Stimulated activated naive CD4-positive, alpha-beta T cell (primary cell): ENCODE data around the gene PCNX4.
"Not testable (repeated sequence)": the region's sequence is repeated elsewhere in the genome, so short reads cannot be mapped to it uniquely, and the experiment has no call there.

Experiments
- DNase-seq, 6 experiments: peaks; one replicate each; lab custom pipeline; 2025; lab: John Stamatoyannopoulos, UW

Gene PCNX4

DNA sequence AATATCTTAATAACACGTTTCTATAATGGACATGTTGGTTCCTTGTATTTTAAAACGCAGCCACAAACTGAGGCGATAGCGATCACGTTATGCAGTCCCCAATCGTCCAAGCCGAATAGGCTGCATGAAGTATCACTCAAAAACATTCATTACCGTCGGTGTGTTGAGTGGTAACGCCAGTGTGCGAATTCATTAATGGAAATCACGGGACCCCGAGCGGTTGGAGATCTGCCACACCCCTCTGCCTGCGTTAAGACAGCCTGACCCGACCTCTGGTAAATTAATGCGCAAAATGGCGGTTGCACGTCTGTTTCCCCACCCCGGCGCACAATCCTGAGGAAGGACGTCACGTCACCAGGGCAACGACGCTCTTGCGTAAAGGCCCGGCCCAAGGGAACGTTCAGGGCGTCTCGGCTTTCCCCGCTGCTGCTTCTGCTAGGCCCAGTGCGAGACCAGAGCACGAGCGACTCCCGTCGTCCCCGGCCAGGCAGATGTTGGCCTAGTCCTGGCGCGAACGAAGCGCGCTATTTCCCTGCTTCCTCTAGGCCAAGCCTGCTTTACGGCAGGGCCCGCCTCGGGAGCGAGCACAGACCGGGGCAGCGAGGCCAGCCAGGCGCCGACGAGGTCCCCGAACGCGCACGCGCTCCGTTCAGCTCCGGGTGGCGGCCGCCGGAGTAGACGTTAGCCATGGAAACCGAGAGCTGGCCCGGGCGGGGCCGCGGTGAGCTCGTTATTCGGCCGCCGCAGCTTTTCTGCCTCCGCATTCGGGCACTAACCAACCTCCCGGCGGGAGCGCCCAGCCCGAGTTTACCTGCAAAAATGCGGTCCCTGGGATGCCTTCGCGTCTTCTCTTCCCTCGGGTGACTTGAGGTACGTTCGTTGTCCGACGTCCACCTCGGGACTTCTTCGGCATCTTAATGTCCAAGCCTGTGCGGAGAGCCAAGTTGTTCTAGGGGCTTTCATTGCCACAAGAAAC, at the start of gene PCNX4:
Gene PCNX4 (plus strand): TSS at position 374 of the 976 bp plus-strand sequence. CDS start 15,716 bp downstream, outside the sequence.
- DNase-seq: peak; percentile 89 to 94 (median 92)

DNA sequence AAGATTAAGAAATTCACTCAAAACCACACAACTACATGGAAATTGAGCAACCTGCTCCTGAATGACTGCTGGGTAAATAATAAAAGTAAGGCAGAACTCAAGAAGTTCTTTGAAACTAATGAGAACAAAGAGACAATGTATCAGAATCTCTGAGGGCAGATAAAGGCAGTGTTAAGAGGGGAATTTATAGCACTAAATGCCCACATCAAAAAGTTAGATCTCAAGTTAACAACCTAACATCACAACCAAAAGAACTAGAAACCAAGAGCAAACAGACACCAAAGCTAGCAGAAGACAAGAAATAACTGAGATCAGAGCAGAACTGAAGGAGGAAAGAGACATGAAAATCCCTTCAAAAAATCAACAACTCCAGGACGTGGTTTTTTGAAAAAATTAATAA, 43.7 kb upstream of the PCNX4 start:
- DNase-seq: peak in 2 of 6 experiments; percentile 11 to 26

DNA sequence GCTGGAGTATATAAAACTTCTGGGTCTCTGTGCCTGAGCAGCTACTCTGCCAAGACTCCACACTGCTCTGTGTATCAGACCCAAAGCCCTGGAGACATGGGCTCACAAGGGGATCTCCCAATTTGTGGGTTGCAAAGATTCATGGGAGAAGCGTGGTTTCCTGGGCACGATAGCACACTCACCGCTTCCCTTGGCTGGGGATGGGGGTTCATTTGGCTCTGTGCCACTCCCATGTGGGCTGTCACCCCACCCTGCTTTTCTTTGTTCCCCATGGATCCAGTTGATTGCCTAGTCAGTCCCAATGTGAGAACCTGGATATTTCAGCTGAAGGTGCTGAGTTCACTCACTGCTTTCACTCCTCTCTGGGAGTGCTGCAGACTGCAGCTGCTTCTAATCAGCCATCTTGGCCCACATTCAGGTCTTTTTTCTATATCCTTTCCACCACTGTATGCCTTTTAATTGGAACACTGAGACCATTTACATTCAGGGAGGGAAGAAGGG, 40.0 kb upstream of the PCNX4 start:
- DNase-seq: peak in 1 of 6 experiments; percentile 42

DNA sequence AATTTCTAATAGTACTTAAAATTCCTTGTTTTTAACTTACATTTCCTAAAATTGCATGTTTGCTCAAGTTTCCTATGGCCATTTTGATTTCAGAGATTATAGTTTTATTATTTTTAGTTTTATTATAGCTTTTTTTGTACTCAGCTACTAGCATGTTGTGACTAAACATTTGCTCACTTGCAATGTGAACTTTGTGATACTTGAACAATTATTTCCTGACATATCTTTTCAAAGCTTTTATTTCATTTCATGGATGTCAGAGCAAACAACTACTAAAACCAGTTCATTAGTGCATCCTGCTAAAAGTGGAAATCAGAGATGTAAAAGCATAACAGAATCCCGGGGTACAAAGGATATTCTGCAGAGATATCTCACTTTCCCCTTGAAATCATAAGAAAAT, 33.6 kb upstream of the PCNX4 start:
- DNase-seq: no peak

DNA sequence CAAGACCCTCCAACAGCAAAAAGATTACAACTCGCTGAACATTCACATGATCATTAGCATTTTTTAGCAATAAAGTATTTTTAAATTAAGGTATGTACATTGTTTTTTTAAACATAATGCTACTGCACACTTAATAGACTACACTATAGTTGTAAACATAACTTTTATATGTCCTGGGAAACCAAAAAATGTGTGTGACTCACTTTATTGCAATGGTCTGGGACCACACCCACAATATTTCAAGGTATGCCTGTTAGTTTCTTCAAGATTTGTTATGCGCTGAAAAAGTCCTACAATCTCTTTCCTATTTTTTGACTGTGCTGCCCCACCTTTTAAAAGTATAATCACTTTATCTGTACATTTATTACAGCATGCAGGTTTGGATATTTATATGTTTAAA, 30.4 kb upstream of the PCNX4 start:
- DNase-seq: no peak

DNA sequence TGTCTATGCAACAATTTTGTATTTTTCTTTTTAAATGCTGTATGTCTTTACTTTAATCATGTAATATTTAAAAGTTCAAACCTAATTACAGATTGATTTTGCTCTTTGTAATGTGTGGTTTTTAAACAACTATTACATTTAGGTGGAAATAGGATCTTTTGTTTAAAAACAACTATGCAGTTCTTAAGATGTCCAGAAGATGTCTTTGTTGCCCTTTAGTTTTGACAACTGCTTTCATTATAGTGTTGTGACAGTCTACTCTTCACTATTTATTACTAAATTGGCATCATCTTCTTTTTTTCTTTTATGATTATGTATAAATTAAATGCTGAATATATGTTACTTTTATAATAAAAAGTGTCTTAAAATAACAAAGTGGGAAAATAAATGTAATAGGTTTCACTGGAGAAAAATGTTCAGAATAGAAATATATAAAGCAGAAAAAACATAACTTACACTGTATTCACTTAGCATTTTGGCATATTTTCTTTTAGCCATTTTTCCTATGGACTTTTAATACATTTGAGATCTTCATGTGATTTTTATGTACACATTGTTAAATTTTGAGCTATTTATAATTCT, 27.1 kb upstream of the PCNX4 start:
- DNase-seq: peak in 3 of 6 experiments; percentile 4 to 24 (median 24)

DNA sequence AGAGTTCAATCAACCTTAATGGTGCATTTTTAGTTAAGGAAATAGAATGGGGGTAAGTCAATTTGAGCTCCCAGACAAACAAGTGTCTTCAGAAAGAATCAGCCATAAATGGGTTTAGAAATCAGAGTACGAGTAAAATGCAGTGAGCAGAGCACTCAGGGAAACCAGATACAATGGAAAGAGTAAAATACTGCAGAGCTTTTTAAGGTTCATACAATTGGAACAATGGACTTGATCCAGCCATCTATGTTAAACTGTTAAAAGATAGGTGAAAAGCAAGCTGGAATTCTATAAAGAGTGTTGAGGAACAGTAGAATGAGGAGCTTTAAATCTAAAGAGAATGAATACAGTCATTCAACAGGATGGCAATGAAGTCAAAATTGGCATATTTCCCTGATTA, 23.8 kb upstream of the PCNX4 start:
- no peak for DNase-seq

DNA sequence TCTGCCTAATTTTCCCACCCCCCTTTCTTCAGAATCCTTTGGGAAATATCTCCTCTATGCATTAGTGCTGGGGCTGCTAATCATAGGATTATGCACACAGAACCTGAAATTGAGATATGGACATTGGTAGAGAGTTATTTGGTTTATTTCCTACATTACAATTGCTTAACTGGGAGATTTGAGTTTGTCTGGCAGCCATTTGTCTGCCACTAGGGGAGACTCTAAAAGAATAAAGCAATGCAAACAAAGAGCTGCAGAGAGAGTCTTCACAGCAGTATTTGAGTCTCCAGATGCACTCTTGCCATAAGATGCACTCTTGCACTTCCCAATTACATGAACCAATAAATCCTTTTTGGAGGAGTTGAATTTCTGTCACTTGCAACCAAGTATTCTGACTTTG, 12.0 kb upstream of the PCNX4 start:
- DNase-seq: no peak

DNA sequence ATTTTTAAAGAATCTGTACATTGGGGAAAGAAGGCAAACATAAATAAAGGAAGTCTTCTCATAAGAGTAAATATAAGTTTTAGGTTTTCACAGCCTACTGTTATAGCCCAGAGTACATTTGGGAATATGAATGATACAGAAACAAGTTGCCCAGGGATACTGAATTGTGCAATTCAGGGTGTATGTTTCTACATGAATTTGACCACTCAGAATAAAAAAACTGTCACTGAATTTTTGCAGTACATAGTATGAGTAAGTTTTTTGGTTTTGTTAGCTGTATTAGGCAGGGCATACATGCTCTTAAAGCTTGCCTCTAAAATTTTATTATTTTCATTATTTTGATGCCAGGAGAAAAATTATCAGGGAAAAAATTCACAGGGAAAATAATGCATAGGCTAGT, 6.6 kb upstream of the PCNX4 start:
- no peak for DNase-seq

DNA sequence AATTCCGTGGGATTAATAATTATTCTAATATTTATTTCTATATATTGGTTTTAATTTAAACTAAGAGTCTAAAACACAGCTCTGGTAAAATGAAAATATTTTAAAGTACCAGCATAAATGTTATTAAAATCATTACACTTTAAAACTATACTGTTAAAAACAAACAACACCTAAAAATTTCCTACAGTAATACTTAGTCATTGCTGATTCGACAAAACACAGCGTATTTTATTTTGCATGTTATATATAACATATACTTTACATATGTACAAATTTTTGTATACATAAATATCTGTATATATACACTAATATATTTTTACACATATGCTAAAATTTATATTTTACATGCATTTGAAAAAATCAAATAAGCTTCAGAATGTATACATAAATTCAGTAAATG, 6.0 kb upstream of the PCNX4 start:
- DNase-seq: no peak

DNA sequence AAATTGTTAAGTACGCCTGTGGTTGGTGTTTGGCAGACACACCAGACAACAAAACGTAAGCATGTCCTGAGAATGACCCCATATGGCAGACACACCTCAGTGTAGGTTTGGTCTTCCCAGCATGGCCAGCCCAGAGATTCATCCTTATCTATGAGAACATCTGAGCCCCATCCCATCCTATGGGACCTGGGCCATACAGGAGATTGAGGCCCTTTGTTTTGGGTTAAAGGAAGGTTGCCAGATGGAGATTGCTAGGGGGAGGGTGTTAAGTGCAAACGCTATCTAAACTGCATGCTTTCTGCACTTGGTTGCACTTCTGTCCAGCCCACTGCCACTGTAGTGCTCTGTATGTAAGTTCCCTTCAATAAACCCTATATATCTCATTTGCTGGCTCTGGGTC, 4.1 kb upstream of the PCNX4 start:
- DNase-seq: no peak

DNA sequence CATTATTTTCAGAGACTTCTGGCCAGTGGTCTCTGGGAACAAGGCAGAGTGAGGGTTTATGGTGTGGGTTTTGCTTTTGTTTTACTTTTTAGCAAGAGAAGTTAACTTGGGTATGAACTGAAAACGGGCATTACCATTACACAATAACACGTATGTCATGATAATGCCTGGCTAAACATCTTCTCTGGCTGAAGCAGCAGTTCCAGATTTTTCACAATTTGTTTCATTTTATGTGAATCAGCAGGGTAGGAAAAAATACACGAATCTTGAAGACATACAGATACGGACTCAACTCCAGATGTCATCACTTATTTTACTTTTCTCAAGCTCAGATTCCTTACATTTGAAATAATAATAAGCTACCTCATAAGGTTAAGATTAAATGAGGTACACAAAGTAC, 2.5 kb upstream of the PCNX4 start:
- DNase-seq: no peak

DNA sequence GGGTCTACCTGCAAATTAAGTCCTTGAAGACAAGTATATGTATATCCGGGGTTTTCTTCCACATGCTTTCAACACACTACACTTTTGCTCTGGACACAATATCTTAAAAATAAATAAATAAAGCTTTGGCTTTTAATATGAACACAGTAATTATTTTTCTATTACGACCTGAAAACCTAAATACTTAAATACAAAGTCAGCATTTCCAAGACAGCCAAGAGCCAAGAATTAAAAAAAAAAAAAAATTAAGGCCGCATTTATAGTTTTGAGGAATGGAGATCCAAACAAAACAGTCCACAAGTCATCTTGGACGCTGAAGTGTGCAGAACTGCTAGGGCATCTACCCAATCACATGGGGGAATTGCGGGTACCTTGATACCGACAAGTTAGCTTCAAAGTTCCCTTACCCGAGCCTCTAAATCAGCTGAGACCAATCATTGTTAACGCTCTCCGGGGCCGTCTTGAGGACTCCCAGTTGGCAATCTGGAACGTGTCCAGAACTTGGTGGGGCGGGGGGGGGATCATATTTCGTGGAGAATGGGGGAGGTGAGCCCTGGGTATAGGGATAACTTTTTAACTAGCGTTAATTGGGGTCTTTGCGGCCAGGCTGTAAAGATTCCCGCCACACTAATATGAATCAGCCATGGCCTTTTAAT, 731 bp upstream of the PCNX4 start:
- DNase-seq: peak in 4 of 6 experiments; percentile 19 to 55 (median 46)

DNA sequence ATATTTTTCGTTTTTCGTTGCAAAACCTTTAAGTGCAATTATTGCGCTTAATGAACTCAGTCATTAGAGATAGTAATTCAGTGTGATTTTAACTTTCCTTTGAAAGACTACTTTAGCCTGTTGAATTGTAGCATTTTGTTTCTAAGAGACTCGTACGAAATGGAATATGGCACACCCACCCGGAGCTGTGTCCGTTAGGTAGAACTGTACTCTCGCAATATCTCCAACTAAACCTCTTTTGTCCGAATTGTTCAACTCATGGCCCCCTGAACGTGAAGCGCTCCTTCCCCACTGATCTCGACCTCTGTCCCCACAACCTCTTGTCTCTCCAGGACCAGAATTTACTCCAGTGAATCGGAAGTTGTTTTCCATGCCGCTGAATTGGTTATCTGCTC, 800 bp downstream of the PCNX4 start:
- DNase-seq: peak in 1 of 6 experiments; percentile 54

DNA sequence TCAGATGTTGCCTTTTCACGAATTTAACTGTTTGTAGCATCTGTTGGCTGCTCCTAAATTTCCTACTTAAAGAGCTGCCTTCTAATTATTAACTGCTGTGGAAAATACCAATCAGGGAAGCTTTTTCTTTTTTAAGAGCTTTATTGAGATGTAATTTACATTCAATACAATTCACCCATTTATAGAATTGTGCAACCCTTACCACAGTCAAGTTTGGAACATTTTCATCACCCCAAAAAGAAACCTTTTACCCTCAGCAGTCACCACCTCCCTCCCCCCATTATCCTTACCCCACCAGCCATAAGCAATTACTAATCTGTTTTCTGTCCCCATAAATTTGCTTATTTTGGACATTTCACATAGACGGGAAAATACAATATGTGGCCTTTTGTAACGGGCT, 1.4 kb downstream of the PCNX4 start:
- DNase-seq: no peak

DNA sequence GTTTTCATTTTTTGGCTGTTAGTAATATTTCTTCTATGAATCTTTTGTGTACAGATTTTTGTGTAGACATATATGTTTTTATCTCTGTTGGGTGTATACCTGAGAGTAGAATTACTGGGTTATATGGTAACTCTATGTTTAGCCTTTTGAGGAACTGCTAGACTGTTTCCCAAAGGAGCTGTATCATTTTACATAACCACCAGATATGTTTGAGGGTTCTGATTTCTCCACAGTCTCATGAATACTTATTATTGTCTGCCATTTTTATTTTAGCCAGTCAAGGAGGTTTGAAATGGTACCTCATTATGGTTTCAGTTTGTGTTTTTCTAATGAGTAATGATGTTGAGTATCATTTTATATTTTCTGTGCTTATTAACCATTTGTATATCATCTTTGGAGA, 1.9 kb downstream of the PCNX4 start:
- no peak for DNase-seq

DNA sequence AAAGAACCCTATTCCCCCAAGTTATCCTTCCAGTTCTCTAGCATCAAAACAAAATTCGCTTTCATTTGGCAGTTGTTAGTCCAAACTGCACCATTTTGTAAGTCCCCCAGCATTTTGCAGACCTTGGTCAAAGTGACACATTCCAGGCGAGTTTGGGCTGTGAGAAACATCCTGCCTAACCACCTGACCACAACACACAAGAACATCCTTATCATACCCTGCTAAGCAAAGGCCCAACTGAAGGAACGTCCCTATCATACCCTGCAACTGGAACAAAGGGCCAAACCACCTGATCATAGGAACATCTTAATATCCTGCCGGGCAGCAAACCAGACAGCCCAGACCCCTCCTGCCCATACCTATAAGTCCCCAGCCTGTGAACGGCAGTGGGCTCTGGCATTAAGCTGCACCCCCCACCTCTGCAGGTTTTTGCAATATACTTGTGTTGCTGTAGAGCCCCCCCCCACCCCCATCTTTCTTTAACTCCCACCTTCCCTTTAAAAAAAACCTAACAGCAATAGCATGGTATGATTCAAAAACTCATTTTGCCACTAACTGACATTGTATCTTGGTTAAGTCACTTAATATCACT, 2.7 kb downstream of the PCNX4 start:
- DNase-seq: no peak

DNA sequence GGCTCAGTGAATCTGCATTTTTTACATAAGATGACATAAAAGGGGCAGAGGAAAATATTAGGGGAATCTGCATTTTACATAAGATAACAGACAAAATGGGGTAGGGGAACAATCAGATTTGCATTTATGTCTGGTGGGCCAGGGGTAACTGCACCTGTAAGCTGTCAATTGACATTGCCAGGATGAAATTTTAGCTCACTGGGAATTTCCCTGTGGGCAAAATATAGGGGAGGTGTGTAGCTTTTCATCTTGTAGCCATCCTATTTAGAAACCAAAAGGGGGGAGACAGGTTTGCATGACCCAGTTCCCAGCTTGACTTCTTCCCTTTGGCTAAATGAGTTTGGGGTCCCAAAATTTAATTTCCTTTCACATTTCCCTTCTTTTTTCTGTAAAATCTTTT, 3.5 kb downstream of the PCNX4 start:
- no peak for DNase-seq

DNA sequence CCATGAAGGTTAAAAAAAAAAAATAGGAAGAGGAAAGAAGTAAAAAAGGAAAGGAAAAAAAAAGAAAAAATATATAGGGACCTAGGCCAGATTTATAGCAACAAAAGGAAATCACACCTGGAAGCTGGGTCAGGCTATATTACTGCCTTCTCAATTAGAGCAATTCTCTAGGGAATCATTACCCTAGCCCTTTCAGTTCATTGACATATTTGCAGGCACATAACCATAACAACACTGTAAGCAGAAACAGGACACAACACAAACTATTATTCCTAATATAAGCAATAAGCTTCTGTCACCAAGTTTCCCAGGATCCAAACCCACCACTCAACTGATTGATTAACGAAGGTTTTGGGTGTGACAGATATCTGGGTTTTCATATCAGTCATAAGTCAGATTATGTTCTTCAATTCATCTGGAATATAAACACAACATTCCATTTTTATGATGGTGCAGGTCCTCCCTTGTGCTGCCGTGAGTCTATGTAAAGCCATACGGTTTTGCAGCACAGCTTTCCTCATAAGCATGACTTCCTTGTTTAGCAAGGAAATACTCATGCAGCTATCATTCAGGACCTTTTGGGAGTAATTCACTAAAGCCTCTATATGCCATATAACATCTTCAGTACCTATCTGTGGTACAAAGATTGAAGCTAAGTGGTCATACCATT, 4.2 kb downstream of the PCNX4 start:
- no peak for DNase-seq

DNA sequence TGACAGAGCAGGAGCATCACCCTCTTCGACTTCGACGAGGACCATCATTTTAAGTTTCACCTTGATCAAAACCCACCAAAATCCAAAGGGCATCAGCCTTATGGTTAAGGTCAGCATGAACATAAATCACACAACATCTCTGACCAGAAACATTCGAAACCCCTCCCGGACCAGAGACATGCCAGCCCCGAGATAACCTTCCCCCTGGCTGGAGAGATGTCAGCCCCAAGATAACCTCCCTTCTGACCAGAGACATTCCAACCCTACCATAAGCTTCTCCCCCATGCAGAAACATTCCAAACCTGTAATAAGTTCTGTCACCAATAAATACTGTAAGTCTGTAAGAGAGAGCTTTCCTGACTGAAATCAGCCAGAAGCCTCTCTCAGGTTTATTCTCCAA, 6.3 kb downstream of the PCNX4 start:
- no peak for DNase-seq

DNA sequence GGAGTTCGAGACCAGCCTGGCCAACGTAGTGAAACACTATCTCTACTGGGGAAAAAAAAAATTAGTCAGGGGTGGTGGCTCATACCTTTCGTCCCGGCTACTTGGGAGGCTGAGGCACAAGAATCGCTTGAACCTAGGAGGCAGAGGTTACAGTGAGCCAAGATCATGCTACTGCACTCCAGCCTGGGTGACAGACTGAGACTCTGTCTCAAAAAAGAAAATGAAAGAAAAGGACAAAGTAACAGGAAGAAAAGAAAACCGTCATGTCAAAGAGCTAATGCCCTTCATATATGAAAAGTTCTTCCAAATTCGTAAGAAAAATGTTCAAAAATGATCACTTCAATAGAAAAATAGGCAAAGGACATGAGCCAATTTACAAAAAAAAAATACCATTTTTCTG, 8.1 kb downstream of the PCNX4 start:
- DNase-seq: not testable (repeated sequence)

DNA sequence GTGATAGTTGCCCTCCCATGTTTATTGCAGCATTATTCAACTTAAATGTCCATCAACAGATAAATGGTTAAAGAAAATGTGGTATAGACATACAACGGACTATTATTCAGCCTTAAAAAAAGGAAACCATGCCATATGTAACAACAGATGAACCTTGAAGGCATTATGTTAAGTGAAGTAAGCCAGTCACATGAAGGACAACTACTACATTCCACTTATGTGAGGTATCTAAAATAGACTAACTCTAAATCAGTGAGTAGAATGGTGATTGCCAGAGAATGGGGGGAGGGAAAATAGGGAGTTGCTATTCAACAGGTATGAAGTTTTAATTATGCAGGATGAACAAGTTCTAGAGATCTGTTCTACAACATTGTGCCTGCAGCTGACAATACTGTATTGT, 10.1 kb downstream of the PCNX4 start:
- DNase-seq: no peak
